Measurements from ENCODE around the gene TOB1.

The TOB1 gene, protein sequence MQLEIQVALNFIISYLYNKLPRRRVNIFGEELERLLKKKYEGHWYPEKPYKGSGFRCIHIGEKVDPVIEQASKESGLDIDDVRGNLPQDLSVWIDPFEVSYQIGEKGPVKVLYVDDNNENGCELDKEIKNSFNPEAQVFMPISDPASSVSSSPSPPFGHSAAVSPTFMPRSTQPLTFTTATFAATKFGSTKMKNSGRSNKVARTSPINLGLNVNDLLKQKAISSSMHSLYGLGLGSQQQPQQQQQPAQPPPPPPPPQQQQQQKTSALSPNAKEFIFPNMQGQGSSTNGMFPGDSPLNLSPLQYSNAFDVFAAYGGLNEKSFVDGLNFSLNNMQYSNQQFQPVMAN

GRCh38 chr17:50866261-50866949 lies at the start of gene TOB1:
TOB1 (minus strand) TSS chr17:50866354; CDS start chr17:50864017, 2,337 bp downstream.
- peak; percentile 100 for DNase-seq (ENCODE audit: low spot score)

GRCh38 chr17:50914505-50915063 lies 48.4 kb upstream of the TOB1 start:
- no peak for DNase-seq (ENCODE audit: low spot score)

DNA sequence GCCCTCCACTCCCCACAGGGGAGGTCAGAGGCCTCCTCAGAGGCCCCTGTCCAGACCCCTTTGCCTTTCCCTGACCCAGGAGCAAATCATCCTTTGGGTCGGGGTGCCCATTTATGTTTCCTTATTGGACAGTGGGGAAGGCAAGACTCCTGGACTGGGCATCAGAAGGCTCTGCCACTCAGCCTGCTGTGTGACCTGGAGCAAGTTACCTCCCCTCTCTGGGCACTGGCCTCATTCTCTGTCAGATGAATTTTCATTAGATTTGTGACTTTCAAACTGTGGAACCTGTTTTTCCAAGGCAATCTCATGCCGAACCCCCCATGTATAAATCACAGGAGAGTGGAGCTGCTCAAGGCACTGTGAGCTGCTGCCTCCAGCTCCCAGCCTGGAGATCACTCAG lies 47.0 kb upstream of the TOB1 start:
- DNase-seq (ENCODE audit: low spot score) = no peak

GRCh38 chr17:50911890-50912289 lies 45.7 kb upstream of the TOB1 start:
- no peak for DNase-seq (ENCODE audit: low spot score)

- no peak for DNase-seq (ENCODE audit: low spot score)
Measured at GRCh38 chr17:50911450-50911849, 45.3 kb upstream of the TOB1 start.

DNA sequence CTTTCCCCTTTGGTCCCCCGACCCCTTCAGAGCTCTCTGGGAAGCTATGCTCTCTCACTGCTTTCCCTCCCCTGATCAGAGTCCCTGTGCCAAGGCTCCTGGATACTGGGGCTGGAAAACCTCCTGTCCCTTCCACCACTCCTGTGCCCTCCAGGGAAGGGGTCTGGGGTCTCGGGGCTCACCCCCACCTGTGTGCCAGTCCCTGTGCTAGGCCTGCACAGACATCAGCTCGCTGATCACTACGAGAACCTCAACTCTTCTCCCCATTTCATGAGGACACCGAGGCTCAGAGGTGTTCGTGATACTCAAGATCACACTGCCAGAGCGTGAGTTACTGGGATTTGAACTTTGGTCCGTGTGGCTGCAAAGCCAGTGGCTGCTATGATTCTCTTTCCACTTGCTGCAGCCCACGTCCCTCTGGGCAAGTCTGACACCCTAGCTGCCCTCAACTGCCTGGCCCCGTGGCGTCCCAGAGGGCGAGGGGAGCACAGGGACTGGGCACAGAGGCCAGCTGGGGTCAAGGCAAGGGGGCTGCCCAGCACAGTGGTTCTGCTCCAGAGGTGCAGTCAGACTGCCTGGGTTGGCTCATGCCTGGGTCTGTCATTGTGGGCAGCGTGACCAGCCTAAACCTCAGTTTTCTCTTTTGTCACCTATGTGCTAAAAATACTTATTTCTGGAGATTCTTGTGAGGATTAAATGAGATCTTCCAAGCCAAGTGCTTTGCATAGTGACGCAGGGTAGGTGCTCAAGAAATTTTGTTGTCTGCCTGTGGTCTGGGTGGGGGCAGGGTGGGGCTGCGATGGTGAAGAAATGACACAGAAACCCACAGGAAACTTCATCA lies 43.8 kb upstream of the TOB1 start:
- DNase-seq (ENCODE audit: low spot score) = no peak

DNA sequence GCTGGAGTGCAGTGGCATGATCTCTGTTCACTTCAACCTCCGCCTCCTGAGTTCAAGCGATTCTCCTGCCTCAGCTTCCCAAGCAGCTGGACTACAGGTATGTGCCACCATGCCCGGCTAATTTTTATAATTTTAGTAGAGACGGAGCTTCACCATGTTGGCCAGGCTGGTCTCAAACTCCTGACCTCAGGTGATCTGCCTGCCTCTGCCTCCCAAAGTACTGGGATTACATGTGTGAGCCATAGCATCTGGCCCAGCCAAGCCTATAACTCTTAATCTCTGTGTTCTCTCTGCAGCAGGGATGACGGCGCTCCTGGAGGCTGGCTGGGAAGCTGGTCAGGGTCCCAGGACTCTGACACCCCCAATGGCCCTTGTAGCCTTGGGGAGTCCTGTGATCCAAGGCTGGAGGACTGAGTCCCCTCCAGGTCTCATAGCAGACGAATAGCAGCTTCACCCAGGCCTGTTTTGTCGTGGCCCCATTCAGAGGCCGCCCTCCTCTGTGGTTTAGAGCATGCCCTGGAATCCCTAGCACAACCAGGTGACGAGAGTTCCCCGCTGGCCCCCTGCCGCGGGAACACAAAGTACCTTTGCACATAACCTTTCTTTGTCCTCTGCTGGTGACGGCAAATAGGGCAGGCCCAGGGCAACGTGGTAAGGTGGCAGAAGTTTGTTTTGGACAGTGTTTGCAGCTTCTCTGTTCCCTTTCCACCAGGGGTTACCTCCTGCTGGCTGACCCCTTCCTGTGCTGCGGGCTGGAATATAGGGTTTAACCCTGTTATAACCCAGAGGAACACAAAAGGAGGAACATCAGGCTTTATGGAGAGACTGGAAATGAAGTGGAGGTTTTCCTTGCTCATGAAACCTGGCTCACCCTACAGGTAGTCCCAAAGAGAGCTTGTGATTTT lies 43.0 kb upstream of the TOB1 start:
- no peak for DNase-seq (ENCODE audit: low spot score)

GRCh38 chr17:50908140-50908859 lies 42.1 kb upstream of the TOB1 start:
- DNase-seq (ENCODE audit: low spot score) = no peak

GRCh38 chr17:50906443-50906842 lies 40.3 kb upstream of the TOB1 start:
- DNase-seq (ENCODE audit: low spot score) = no peak

- DNase-seq (ENCODE audit: low spot score) = no peak
Measured at GRCh38 chr17:50905460-50905803, 39.3 kb upstream of the TOB1 start.

DNA sequence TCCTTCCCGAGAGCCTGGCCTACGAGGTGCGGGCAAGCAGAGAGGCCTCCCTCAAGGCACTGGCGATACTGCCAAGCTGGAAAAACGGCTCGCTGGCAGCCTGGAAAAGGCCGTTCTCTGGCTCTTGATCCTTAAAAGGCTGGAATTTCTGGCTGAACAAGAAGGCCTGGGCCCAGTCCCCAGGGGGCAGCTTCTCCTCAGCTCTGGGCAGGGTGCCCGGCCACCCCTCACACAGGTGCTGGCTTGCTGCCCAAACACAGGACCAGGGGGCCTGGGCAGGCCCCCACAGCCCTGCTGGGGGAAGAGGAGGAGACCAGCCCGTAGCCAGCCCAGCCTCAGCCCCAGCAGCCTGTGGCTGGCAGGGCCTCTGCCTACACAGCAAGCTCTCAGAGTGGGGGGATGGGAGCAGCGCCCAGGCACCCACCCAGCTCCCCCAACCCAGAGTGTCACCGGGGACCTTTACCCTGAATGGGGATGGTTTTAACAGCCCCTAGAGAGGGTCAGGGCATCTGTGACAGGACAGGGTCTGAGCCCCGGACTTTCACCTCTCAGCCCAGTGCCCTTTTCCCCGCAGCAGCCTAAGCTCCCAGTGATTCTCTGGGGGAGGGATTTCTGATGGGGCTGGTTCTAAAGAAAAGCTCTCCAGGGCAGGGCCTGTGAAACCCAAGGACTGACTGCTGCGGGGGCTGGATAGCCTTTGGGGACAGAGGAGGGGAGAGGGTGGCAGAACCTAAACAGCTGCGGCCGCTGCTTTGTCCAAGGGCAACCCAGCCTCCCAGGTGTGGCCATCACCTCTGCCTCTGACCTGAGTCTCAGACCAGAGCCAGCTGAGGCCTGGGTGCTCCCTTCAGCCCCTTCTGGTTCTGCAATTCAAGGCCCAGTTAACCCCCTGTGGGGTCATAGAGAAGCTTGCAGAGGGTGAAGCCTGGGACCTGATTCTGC lies 38.6 kb upstream of the TOB1 start:
- DNase-seq (ENCODE audit: low spot score) = peak; percentile 72

DNA sequence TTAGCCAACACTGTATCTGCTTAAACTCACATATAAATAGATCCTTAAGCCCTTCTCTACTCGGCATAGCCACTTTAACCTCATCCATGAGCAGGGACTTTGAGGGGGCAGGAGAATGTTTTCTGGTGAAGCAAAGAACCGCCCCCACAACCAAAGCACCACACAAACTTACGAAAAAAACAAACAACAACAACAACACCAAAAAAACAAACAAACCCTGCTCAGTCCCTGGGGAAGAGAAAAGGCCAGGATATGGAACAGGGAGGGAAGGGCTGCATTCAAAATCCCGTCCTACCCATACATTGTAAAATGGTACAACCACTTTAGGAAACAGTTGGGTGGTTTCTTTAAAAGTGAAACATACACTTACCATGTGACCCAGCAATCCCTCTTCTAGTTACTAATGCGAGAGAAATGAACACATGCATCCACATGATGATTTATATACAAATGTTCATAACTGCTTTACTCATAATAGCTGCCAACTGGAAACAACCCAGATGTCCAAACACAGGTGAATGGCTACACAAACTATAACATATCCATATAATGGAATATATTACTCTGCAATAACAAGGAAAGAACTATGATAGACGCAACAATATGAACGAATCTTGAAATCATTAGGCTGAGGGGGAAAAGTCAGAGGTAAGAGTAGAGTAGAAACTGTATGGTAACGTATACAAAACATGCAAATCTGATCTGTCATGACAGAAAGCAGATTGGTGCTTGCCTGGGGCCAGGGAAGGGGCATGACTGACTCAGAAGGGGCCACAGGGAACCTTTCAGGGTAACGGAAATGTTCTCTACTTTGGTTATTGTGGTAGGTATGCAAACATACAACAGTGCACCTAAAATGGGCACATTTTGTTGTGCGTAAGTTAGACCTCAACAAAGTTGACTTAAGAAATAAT lies 37.7 kb upstream of the TOB1 start:
- no peak for DNase-seq (ENCODE audit: low spot score)

- DNase-seq (ENCODE audit: low spot score) = no peak
Measured at GRCh38 chr17:50902372-50903353, 36.5 kb upstream of the TOB1 start.

- DNase-seq (ENCODE audit: low spot score) = no peak
Measured at GRCh38 chr17:50900383-50900892, 34.3 kb upstream of the TOB1 start.

GRCh38 chr17:50899559-50900319 lies 33.6 kb upstream of the TOB1 start:
- DNase-seq (ENCODE audit: low spot score) = no peak

- DNase-seq (ENCODE audit: low spot score) = no peak
Measured at GRCh38 chr17:50899005-50899460, 32.9 kb upstream of the TOB1 start.

All from left forelimb (tissue), 1 donor.